ENCODE data around the gene NUCKS1.

- TF ChIP-seq EP300 (IDR thresholded peaks at IDR 0.05) (no peak), CTCF (IDR thresholded peaks at IDR 0.05) (no peak)
Measured at GRCh38 chr1:205780335-205780734, 30.4 kb upstream of the NUCKS1 start.
